ENCODE data around the gene ZNF341. TPM values are rescaled to one million over a fixed set of nuclear protein-coding genes. Genes with fewer than 3 reads are reported as not detected.

Gene ZNF341
- total RNA-seq, 1 donor from 2014 or later, result 1.8 TPM

DNA sequence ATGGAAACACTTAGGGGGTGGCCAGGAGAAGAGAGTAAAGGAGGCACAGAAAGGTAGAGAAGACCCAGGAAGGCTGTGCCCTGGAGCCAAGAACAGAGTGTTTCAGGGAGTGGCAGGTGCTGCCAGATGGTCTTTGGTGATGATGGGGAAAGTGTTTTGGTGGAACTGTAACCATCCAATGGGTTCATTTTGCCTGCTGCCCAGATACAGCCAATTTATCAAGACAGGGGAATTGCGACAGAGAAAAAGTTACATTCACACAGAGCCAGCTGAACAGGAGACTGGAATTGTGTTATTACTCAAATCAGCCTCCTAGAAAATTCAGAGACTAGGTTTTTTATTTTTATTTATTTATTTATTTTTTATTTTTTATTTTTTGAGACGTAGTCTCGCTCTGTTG lies 5.2 kb downstream of the ZNF341 start:
- intact Hi-C loops (cut with micrococcal nuclease), result no loop called here
- Histone ChIP-seq H3K4me1 (peaks cover 23% of the 10 kb centered on the region), H3K36me3 (peaks cover 16% of the 10 kb centered on the region)

DNA sequence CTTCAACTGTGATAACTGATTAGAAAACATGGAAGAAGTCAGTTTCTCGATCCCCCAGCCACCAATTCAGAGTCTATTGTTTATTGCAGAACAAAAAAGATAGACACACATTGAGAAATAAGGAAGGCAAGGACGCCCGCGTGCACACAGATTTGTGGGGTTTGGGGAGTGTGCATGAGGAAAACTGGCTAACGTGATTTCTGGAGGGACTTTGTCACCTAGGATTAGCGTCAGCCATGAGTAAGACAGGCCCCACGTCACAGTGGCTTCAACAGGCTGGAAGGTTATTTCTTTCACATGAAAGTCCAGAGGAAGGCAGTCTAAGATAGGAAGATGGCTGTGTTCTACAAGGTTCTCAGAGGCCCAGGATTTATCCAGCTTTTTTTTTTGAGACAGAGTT lies 7.7 kb downstream of the ZNF341 start:
- H3K36me3 ChIP-seq, result peaks cover 16% of the 10 kb centered on the region
- intact Hi-C loops (cut with micrococcal nuclease), result no loop called here
- peaks cover 28% of the 10 kb centered on the region for H3K9me3 ChIP-seq (replicated peaks)
- DNase-seq, result no peak
- no peak overlapping the region for H3K27ac ChIP-seq (replicated peaks)
- peaks cover under 1% of the 10 kb centered on the region for H3K4me1 ChIP-seq
- TF ChIP-seq, protein P1, sequence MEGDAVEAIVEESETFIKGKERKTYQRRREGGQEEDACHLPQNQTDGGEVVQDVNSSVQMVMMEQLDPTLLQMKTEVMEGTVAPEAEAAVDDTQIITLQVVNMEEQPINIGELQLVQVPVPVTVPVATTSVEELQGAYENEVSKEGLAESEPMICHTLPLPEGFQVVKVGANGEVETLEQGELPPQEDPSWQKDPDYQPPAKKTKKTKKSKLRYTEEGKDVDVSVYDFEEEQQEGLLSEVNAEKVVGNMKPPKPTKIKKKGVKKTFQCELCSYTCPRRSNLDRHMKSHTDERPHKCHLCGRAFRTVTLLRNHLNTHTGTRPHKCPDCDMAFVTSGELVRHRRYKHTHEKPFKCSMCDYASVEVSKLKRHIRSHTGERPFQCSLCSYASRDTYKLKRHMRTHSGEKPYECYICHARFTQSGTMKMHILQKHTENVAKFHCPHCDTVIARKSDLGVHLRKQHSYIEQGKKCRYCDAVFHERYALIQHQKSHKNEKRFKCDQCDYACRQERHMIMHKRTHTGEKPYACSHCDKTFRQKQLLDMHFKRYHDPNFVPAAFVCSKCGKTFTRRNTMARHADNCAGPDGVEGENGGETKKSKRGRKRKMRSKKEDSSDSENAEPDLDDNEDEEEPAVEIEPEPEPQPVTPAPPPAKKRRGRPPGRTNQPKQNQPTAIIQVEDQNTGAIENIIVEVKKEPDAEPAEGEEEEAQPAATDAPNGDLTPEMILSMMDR (IDR thresholded peaks at IDR 0.05; ENCODE audit: borderline replicate concordance), result no peak
- H3K4me3 ChIP-seq, result no peak overlapping the region
- H3K27me3 ChIP-seq (ENCODE audit: low read depth), result no peaks in the 10 kb centered on the region

More for the DNA sequence above, 5.2 kb downstream of the ZNF341 start:
- Histone ChIP-seq H3K27me3 (ENCODE audit: low read depth) (no peaks in the 10 kb centered on the region), H3K4me3 (no peak overlapping the region), H3K9me3 (replicated peaks) (peaks cover 28% of the 10 kb centered on the region), H3K27ac (replicated peaks) (no peak overlapping the region)
- TF ChIP-seq, protein P1 (IDR thresholded peaks at IDR 0.05; ENCODE audit: borderline replicate concordance), result no peak
- DNase-seq, result no peak

DNA sequence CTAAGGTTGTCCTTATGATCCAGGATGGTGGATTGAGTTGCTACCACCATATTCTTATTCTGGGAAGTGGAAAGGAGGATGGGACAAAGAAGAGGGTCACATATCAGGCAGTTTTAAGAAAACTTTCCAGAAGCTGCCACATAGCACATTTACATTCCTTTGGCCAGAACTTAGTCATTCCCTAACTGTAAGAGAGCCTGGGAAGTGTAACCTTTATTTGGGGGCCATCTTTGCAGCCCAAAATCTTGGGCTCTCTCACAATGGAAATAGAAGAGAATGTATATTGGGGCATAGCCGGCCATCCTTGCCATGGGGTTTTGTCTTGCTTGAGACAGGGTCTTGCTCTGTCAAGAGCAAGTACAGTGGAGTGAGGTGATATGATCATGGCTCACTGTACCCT lies 8.4 kb downstream of the ZNF341 start:
- no peak for DNase-seq
- Histone ChIP-seq H3K4me3 (no peak overlapping the region), H3K27ac (replicated peaks) (no peak overlapping the region), H3K4me1 (no peaks in the 10 kb centered on the region), H3K9me3 (replicated peaks) (peaks cover 28% of the 10 kb centered on the region), H3K36me3 (peaks cover 21% of the 10 kb centered on the region), H3K27me3 (ENCODE audit: low read depth) (no peaks in the 10 kb centered on the region)
- TF ChIP-seq, protein P1 (IDR thresholded peaks at IDR 0.05; ENCODE audit: borderline replicate concordance), result no peak
- intact Hi-C loops (cut with micrococcal nuclease), result no loop called here

DNA sequence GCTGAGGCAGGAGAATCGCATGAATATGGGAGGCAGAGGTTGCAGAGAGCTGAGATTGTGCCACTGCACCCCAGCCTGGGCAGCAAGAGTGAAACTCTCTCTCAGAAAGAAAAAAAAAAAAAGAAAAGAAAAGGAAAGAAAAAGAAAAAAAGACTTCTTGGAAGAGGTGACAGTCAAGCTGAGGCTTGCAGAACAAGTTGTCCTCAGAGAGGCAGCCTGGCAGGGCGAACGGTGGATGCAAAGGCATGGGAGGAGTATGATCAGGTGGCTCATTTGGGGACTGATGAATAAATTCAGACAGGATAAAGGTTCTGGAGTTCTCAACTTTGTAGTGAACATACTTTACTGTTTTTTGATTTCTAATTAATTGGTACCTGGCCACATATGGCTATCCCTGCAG lies 12.4 kb downstream of the ZNF341 start:
- Histone ChIP-seq H3K27me3 (ENCODE audit: low read depth) (no peaks in the 10 kb centered on the region), H3K9me3 (replicated peaks) (no peaks in the 10 kb centered on the region), H3K27ac (replicated peaks) (no peak overlapping the region), H3K36me3 (peaks cover 25% of the 10 kb centered on the region), H3K4me3 (no peak overlapping the region), H3K4me1 (no peaks in the 10 kb centered on the region)
- intact Hi-C loops (cut with micrococcal nuclease), result no loop called here
- TF ChIP-seq, protein P1 (IDR thresholded peaks at IDR 0.05; ENCODE audit: borderline replicate concordance), result no peak
- no peak for DNase-seq

DNA sequence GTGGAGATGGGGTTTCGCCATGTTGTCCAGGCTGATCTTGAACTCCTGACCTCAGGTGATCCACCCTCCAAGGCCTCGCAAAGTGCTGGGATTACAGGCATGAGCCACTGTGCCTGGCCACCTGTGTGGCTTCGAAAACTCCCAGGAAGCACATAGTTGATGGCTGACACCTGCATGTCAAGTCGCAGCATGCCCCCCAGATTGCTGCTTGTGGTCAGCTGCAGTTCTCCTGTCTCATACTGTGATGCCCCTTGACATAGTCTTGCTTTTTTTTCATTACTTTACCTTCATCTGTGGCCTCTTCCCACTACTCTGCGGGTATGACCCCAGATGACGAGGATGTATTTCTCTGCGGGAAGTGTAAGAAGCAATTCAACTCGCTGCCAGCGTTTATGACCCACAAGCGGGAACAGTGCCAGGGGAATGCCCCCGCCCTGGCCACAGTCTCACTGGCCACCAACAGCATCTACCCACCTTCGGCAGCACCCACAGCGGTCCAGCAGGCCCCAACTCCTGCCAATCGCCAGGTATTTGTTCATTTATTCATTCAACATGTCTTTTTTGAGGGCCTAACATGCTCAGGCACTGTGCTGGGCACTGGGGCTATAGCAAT lies 13.1 kb downstream of the ZNF341 start:
- H3K27ac ChIP-seq (replicated peaks), result no peak overlapping the region
- no peaks in the 10 kb centered on the region for H3K4me1 ChIP-seq
- H3K9me3 ChIP-seq (replicated peaks), result no peaks in the 10 kb centered on the region
- H3K27me3 ChIP-seq (ENCODE audit: low read depth), result no peaks in the 10 kb centered on the region
- H3K36me3 ChIP-seq, result peaks cover 28% of the 10 kb centered on the region
- TF ChIP-seq, protein P1 (IDR thresholded peaks at IDR 0.05; ENCODE audit: borderline replicate concordance), result no peak
- intact Hi-C loops (cut with micrococcal nuclease), result no loop called here
- DNase-seq, result no peak
- no peak overlapping the region for H3K4me3 ChIP-seq
